Endothelial cell of umbilical vein (primary cell): ENCODE measurements around the gene HGFAC.

Source experiments
- EZH2 ChIP-seq: IDR thresholded peaks from 2 replicates; pipeline ENCODE4 v1.6.1; 2012; ENCODE audit warnings: borderline replicate concordance, low read depth, mild to moderate bottlenecking, moderate library complexity, low read length, inconsistent platforms; ENCODE audit not compliant: severe bottlenecking
- JUN ChIP-seq: IDR thresholded peaks from 2 replicates; pipeline ENCODE4 v1.6.1; 2011; ENCODE audit warnings: borderline replicate concordance, low read depth; ENCODE audit not compliant: insufficient read length, insufficient read depth
- MAX ChIP-seq: IDR thresholded peaks from 2 replicates; pipeline ENCODE4 v1.6.1; 2011; ENCODE audit not compliant: insufficient read depth, insufficient read length
- POLR2A ChIP-seq: IDR thresholded peaks from 2 replicates; pipeline ENCODE4 v1.6.1; 2012; ENCODE audit warnings: low read depth, mild to moderate bottlenecking, control low read depth, low read length
- POLR2AphosphoS5 ChIP-seq: IDR thresholded peaks from 2 replicates; pipeline ENCODE4 v1.6.1; 2012; ENCODE audit warnings: low read depth, mild to moderate bottlenecking, control low read depth, low read length, moderate library complexity; ENCODE audit not compliant: insufficient read depth
- TF ChIP-seq, protein P1 (sequence below), 2 donors: IDR thresholded peaks; 1 replicate in 1 of 2; 2 replicates in 1 of 2; pipeline ENCODE4 v1.5.1; 2011; ENCODE audit warnings: low read length in 2 of 2, mild to moderate bottlenecking in 2 of 2, moderate library complexity in 2 of 2, control low read depth in 1 of 2, inconsistent platforms in 1 of 2, low read depth in 1 of 2; ENCODE audit not compliant: insufficient read depth in 1 of 2; ENCODE audit errors: extremely low read depth in 1 of 2

DNA sequence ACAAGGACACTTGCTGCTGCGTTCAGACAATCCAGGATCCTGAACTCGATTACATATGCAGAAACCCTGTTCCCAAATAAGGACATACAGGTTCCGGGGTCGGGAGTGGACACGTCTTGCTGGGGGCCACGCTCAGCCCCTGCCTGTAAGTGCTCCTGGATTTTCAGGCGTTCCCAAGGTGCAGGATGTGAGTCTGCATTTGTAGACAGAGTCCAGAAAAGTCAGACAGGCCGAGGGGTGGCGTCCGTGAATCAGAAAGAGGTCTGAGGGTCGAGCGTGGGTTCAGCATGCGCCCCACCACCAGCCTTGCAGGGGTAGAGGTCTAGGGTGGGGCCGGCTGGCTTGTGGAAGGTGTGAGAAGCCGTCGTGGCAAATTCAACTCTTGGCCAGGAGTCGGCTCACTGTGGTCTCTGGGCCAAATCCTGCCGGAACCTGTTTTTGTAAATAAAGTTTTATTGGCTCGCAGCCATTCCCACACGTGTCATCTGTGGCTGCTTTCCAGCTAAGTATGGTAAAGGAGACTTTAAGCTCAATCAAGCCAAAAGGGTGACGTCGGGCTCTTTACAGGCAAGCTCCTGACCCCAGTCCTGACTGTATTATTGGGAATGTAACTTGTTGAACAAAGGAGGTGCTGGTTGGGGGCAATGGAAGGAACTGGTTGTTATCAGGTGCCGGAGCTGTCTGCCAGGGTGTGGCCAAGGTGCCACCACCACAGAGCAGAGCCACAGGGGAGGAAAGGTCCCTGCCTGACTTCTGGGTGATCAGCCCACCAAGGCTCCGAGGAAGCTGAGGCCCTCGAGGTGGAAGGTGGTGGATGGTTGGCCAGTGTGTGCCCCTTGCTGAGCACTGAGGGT, 28.7 kb downstream of the HGFAC start:
- TF ChIP-seq, protein P1, sequence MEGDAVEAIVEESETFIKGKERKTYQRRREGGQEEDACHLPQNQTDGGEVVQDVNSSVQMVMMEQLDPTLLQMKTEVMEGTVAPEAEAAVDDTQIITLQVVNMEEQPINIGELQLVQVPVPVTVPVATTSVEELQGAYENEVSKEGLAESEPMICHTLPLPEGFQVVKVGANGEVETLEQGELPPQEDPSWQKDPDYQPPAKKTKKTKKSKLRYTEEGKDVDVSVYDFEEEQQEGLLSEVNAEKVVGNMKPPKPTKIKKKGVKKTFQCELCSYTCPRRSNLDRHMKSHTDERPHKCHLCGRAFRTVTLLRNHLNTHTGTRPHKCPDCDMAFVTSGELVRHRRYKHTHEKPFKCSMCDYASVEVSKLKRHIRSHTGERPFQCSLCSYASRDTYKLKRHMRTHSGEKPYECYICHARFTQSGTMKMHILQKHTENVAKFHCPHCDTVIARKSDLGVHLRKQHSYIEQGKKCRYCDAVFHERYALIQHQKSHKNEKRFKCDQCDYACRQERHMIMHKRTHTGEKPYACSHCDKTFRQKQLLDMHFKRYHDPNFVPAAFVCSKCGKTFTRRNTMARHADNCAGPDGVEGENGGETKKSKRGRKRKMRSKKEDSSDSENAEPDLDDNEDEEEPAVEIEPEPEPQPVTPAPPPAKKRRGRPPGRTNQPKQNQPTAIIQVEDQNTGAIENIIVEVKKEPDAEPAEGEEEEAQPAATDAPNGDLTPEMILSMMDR (IDR thresholded peaks at IDR 0.05; ENCODE audit: extremely low read depth in 1 of 2, insufficient read depth in 1 of 2, low read depth in 1 of 2, low read length in 2 of 2): no peak
- TF ChIP-seq POLR2AphosphoS5: no peak
- no peak for TF ChIP-seq MAX
- TF ChIP-seq EZH2: no peak
- TF ChIP-seq POLR2A: no peak
- no peak for TF ChIP-seq JUN
